GM12878 (cell line): ENCODE measurements around the gene SLC23A2.

ENCODE experiments used
- POLR2A ChIP-seq: IDR thresholded peaks from 2 replicates; pipeline ENCODE4 v1.6.1; 2011; ENCODE audit warnings: low read depth, mild to moderate bottlenecking, low read length
- TAF1 ChIP-seq: IDR thresholded peaks from 2 replicates; pipeline ENCODE4 v1.6.1; 2011; ENCODE audit warnings: mild to moderate bottlenecking, low read depth, low read length, borderline replicate concordance
- TF ChIP-seq, protein P1 (sequence below), 3 experiments: IDR thresholded peaks in 2 of 3; conservative IDR thresholded peaks in 1 of 3; 2 replicates each; pipeline ENCODE4 v1.5.1; 2011; ENCODE audit warnings: low read depth in 3 of 3, low read length in 3 of 3, mild to moderate bottlenecking in 3 of 3, control low read depth in 2 of 3, moderate library complexity in 2 of 3, inconsistent platforms in 1 of 3, mixed read lengths in 1 of 3; ENCODE audit not compliant: control insufficient read depth in 2 of 3, insufficient read depth in 1 of 3; ENCODE audit errors: extremely low read depth in 1 of 3

DNA sequence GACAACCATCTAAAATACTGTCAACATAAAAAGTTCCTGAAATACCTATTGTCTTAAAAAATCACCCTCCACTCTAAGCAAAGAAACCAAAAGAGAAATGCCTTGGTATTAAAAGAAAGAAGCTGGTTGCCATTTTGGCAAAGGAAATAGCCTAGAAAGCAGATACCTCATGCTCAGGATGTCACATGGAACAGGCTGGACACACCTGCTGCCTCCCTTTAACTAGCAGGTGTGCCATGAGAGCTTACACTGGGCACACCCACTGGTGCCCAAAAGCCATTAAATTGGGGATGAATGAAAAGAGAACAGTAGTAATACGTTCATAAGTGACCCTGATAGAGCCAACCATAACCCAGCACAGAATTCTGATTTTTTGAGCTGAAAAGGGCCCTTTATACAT, 1.5 kb downstream of the SLC23A2 start:
- TF ChIP-seq TAF1 (no peak), POLR2A (no peak)
- TF ChIP-seq, protein P1, sequence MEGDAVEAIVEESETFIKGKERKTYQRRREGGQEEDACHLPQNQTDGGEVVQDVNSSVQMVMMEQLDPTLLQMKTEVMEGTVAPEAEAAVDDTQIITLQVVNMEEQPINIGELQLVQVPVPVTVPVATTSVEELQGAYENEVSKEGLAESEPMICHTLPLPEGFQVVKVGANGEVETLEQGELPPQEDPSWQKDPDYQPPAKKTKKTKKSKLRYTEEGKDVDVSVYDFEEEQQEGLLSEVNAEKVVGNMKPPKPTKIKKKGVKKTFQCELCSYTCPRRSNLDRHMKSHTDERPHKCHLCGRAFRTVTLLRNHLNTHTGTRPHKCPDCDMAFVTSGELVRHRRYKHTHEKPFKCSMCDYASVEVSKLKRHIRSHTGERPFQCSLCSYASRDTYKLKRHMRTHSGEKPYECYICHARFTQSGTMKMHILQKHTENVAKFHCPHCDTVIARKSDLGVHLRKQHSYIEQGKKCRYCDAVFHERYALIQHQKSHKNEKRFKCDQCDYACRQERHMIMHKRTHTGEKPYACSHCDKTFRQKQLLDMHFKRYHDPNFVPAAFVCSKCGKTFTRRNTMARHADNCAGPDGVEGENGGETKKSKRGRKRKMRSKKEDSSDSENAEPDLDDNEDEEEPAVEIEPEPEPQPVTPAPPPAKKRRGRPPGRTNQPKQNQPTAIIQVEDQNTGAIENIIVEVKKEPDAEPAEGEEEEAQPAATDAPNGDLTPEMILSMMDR (IDR thresholded peaks at IDR 0.05 in 2 of 3, conservative IDR thresholded peaks at IDR 0.05 in 1 of 3; ENCODE audit: control insufficient read depth in 2 of 3, extremely low read depth in 1 of 3, insufficient read depth in 1 of 3, low read depth in 3 of 3, low read length in 3 of 3) = no peak
